GM18909 (cell line): ENCODE measurements around the gene ARHGEF19.
"Not testable (repeated sequence)": the region's sequence is repeated elsewhere in the genome, so short reads cannot be mapped to it uniquely, and the experiment has no call there.

Experiments
- ATAC-seq: cut with Tn5 transposase; IDR thresholded peaks from one replicate; pipeline ENCODE4 v1.9.1; 2021; ENCODE audit warnings: mild to moderate bottlenecking; ENCODE audit not compliant: unreplicated experiment, poor library complexity

The ARHGEF19 gene

GRCh38 chr1:16212251-16212961 lies at the start of gene ARHGEF19:
Gene ARHGEF19 (minus strand): TSS chr1:16212652. CDS start chr1:16209054, 3,598 bp downstream.
- no peak for ATAC-seq

GRCh38 chr1:16262067-16262466 lies 49.6 kb upstream of the ARHGEF19 start:
- no peak for ATAC-seq

DNA sequence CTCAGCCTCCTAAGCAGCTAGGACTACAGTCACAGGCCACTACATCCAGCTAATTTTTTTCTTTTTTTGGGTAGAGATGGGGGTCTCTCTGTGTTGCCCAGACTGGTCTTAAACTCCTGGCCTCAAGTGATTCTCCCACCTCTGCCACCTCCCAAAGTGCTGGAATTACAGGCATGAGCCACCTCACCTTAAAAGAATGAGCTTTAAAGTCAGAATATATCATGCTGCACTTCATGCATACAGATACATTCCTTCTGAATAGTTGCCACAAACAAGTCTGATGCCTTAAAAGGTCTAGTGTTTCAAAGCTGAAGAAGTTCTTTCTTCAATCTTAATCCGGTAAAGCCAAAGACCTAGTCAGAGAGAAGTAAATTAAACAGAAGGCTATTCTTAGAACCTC lies 48.4 kb upstream of the ARHGEF19 start:
- ATAC-seq = no peak

- no peak for ATAC-seq
Observed at GRCh38 chr1:16258591-16259135, 46.2 kb upstream of the ARHGEF19 start.

GRCh38 chr1:16257968-16258367 lies 45.5 kb upstream of the ARHGEF19 start:
- no peak for ATAC-seq

DNA sequence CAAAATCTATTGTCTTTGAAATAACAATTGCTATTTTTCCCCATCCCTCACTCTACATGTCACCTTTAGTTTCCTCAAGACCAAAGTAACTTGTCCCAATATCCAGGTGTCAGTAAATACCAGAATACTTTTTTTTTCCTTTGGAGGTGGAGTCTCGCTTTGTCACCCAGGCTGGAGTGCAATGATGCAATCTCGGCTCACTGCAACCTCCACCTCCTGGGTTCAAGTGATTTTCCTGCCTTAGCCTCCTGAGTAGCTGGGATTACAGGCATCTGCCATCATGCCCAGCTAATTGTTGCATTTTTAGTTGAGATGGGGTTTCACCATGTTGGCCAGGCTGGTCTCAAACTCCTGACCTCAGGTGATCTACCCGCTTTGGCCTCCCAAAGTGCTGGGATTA lies 45.1 kb upstream of the ARHGEF19 start:
- ATAC-seq = not testable (repeated sequence)

GRCh38 chr1:16256478-16256877 lies 44.0 kb upstream of the ARHGEF19 start:
- no peak for ATAC-seq

DNA sequence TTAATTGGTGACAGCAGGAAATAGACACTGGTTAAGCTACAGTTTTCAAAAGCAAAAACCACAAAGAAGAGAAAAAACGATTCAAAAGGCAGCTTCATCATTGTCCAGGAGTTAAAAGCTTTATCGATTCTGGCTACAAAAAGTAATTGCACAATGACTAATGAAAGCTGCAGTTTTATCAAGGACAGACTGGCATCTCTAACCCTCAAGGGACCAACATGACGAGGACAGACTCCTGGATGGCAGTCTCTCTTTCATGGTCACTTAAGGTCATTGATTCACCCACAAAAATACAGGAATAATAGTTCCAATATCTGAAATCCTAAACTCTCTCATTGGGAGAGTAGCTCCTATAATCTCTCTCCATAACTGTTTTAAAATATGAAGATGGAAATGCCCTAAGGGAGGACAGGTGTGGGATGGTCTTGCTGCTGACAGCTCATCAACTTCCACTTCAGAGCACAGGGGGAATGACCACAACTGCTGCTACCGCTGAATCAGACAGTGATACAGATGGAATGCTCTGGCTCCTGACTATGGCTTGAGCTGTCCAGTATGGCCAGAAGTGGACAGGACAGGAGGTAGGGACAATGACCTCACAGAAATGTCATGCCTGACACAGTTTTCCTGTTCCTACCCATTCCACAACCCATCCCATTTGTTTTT lies 41.9 kb upstream of the ARHGEF19 start:
- no peak for ATAC-seq

DNA sequence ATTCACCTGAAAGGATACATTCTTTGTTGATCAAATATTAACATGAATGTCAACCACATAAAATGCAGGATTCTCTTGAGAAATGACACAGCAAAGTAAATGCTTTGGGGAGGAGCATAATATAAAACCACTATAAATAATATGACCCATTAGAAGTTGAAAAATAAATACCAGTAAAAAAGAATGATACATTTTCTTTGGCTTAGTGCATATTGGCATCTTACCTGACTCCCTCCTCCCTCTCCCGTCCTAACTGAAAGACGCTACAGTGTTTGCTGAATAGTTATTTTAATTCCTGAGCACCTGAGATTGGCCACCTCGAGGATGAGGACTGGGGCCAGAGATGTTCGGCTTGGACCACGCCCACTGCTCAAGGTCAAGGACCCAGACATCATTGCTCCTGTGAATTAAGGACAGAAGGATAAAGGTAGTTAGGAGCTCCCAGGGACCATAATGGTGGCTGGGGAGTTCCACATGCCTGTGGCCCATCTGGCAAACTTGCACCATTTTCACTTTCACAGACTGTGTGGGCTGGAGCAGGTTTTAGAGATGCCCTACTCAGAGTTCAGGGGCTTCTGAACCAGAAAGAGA lies 41.0 kb upstream of the ARHGEF19 start:
- no peak for ATAC-seq

DNA sequence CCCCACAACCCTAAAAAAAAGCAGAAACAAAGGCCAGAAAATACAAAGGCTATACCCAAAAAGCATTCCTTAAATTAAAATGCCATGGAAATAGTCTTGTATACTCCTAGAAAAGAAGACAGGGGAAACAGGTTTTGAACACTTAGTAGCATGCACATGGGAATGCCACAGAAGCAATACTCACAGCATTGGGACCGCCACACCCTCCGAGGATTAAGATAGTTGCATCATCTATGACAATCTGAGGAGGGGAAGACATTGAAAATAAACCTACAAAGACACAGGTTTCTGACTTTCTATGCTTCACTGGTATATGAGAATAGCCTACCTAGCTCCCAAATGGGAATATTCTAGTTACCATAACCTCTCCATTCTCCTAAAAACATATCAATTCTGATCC lies 40.5 kb upstream of the ARHGEF19 start:
- no peak for ATAC-seq

GRCh38 chr1:16251381-16251780 lies 38.9 kb upstream of the ARHGEF19 start:
- no peak for ATAC-seq

GRCh38 chr1:16250524-16251251 lies 38.2 kb upstream of the ARHGEF19 start:
- ATAC-seq = no peak

- no peak for ATAC-seq
Observed at GRCh38 chr1:16249596-16250241, 37.3 kb upstream of the ARHGEF19 start.

- ATAC-seq = no peak
Observed at GRCh38 chr1:16248603-16249516, 36.4 kb upstream of the ARHGEF19 start.

GRCh38 chr1:16248007-16248436 lies 35.6 kb upstream of the ARHGEF19 start:
- no peak for ATAC-seq

DNA sequence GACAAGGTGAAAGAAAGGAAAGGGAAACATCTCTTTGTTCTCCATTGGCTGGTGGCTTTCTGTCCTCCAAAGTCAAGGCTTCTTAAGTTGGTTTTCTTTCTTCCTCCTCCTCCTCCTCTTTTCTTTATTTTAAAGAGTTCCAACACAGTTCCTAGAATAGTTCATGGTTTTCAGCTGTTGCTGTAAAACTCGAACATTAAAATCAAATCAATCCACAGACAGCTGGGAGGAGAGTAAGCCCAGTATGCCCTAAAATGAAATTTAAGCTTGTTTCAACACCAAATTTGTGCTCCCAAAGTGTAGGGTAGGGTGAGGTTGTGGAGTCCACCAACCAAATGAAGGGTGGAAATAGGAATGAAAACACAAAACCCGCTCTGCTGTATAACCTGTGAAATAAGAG lies 35.0 kb upstream of the ARHGEF19 start:
- no peak for ATAC-seq

DNA sequence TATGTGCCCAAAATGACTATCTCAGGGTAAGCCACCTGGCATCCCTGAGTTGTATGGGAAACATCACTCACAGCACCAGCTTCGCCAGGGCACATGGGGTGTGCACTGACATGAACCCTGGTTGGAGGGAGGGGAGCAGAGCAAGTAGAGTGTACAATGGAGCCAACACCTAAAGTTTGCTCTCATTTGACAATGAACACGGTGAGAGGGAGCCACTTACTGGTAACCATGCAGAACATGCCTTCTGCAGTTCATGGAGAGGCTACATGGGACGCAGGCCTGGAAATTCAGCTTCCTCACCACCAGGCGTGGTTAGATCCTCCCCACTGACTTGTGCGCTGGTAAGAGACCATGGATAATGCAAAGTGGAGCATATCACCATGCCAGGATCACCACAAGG lies 34.5 kb upstream of the ARHGEF19 start:
- no peak for ATAC-seq

DNA sequence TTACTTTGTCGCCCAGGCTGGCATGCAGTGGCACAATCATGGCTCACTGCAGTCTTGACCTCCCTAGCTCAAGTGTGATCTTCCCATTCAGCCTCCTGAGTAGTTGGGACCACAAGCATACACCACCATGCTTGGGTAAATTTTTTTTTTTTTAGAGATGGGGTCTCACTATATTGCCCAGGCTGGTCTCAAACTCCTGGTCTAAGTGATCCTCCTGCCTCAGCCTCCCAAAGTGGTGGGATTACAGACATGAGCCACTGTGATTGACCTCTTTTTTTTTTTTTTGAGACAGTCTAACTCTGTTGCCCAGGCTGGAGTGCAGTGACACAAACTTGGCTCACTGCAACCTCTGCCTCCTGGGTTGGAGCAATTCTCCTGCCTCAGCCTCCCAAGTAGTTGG lies 33.8 kb upstream of the ARHGEF19 start:
- ATAC-seq = not testable (repeated sequence)
